GM19395 (cell line): ENCODE measurements around the gene CHAC1.
"Not testable (repeated sequence)": the region's sequence is repeated elsewhere in the genome, so short reads cannot be mapped to it uniquely, and the experiment has no call there.

Experiments
- ATAC-seq: cut with Tn5 transposase; IDR thresholded peaks from one replicate; pipeline ENCODE4 v1.9.1; 2021; ENCODE audit warnings: mild to moderate bottlenecking, moderate library complexity; ENCODE audit not compliant: unreplicated experiment

CHAC1 gene

DNA sequence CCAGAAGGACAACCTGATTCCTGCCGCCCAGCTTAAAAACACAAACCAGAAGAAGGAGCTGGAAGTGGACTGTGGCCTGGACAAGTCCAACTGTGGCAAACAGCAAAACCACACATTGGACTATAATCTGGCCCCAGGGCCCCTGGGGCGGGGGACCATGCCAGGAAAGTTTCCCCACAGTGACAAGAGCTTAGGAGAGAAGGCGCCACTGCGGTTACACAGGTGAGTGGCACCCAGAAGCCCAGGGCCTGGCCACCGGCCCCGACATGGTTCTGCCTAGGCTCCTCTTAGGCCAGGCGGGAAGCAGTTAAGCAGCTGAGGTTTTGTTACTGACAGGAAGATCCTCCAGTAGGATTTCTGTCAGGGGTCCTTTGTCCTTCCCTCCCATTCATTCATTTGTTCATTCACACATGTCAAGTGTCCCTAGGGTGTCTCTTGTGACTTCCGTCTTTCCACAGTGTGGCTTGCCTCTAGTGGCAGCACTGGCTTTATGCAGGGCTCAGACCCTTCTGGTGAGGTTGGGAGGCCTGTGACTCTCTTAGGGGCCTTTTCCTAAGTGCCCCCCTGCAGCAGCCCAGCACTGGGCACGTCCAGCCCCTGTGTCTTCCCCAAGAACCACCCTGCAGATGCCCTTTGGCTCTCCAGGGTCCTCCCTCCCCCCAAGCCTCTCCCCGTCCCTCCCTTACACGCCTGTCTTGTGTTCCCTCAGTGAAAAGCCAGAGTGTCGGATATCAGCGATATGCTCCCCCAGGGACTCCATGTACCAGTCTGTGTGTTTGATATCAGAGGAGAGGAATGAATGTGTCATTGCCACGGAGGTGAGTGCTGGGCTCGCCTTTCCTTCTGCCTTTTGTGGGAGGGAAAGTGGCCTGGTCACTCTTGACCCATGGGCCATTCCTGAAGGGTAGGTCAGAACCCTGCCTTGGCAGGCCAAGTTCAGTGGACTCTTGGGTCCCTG lies 16.3 kb upstream of the CHAC1 start:
- no peak for ATAC-seq

DNA sequence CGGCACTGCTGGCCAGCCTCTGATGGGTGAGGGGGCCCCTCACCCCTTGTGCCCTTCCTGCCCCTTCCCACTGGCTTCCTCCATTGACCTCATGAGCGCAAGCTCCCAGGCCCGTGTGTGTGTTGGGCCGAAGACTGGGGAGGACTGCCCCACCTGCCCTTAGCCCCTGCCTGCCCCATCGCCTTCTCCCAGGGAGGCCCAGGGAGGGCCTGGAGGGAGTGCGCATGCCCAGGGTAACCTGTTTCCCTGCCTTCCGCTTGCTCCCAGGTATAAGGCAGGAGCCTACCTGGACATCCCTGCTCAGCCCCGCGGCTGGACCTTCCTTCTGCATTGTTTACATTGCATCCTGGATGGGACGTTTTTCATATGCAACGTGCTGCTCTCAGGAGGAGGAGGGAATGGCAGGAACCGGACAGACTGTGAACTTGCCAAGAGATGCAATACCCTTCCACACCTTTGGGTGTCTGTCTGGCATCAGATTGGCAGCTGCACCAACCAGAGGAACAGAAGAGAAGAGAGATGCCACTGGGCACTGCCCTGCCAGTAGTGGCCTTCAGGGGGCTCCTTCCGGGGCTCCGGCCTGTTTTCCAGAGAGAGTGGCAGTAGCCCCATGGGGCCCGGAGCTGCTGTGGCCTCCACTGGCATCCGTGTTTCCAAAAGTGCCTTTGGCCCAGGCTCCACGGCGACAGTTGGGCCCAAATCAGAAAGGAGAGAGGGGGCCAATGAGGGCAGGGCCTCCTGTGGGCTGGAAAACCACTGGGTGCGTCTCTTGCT lies 15.3 kb upstream of the CHAC1 start:
- no peak for ATAC-seq

DNA sequence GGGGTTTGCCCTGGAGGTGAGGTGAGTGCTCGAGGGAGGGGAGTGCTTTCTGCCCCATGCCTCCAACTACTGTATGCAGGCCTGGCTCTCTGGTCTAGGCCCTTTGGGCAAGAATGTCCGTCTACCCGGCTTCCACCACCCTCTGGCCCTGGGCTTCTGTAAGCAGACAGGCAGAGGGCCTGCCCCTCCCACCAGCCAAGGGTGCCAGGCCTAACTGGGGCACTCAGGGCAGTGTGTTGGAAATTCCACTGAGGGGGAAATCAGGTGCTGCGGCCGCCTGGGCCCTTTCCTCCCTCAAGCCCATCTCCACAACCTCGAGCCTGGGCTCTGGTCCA lies 14.8 kb upstream of the CHAC1 start:
- ATAC-seq = no peak

DNA sequence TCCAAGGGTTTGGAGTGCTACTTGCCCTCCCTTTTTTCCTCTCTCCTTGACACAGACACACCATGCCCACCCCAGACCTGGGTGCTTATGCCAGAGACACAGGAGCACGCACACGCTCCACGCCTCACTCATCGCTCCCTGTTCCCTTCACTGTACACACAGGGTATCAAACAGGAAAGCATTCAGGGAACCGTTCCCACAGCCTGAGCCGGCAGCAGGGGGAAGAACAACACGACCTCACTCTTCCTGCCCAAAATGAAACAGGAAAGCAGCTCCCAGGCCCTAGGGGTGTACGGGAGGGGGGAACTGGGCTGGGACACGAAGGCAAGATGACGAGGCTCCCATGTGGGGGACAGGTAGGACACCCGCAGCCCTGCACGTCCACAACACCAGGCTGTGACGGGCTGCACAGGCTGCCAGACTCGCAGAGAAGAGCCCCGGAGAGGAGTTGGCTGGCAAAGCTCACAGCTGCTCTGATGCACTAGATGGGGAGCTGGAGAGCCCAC lies 12.9 kb upstream of the CHAC1 start:
- ATAC-seq = no peak

DNA sequence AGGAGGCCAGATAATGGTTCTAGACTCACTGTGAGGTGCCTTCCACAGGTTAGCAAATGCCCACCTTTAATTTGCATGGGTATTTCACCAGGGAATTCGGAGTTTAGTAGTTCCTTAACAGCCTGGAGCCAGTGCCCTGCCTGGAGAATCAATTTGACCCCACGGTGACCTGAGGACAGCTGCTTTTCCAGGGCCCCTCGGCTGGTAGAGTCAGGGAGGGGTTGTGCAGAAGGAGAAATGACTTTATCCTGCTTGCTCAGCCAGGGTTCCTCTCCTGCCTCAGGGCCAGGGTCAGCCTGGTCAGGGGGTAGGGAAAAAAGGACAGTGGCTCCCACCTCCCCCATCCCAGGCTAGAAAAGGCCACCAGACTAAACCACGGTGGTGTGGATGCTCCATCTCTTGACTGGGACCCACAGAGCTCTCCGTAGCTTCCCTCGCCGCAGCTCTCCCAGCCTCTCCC lies 12.2 kb upstream of the CHAC1 start:
- ATAC-seq = no peak

DNA sequence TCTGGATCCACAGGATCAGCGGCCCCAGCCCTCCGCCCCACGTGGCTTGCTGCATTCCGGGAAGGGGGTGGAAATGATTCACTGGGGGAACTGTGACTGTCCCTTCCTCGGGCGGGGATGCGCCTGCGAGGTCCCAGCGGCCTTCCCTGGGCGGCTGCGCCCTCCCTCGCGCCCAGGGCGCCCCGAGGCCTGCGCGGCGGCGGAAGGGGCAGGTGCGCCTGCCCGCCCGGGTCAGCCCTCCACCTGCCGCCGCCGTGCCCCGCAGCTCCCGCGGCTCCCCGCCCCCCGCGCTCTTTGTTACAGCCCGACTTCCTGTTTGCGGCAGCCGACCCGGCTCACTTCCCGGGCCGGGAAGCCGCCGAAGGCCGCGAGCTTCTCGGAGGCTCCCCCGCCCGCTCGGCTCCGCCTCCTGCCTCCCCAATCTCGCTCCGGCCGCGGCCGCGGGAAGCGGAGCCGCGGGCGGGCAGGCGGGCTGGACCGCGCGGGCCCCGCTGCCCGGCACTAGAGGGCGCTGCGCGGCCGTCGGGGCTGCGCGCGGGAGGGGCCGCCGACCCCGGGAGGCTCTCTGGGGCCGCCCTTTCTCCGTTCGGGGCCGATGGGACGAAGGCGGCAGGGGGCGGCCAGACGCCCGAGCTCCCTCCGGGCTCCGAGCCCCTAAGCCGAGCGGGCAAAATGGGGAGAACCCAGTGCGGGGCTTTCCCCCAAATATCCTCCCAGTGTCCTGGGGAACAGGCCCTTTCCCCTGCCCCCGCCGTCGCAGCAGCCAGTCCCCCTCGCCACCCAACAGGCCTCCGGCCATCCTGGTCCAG lies 11.5 kb upstream of the CHAC1 start:
- peak; percentile 62 for ATAC-seq

DNA sequence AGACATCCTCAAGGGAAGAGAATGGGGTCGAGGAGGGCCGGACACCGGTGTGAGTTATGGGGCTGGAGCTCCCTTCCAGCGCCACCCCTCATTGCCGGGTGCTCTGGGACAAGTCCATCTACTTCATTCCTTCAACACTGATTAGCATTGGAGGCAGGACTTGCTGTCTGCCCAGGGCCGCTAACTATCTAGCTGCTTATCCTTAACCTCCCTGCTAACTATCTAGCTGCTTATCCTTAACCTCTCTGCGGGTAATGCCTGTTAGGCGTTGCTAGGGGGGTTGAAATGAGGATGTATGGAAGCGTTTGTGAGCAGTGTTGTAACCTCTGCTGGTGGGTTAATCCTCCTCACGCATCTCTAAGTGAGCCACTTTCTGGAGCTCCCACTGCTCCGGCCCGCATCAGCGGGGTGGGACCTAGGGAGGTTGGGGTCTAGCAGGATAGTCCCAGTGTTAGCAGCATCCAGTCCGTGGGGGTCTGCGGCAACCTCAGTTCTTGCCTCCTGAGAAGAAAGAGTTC lies 10.9 kb upstream of the CHAC1 start:
- ATAC-seq = no peak

DNA sequence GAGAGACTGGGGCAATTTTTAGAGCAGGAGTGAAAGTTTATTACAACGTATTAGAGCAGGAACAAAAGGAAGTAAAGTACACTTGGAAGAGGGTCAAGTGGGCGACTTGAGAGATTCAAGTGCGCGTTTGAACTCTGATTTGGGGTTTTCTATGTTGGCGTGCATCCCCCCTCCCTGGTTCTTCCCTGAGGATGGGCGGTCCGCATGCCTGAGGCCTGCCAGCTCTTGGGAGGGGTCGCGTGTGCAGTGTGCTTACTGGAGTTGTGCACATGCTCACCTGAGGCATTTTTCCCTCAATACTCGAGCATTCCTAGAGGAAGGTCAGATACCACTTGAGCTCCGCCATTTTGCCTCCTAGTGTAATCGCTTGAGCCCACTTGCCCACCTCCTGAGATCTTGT lies 10.4 kb upstream of the CHAC1 start:
- no peak for ATAC-seq

DNA sequence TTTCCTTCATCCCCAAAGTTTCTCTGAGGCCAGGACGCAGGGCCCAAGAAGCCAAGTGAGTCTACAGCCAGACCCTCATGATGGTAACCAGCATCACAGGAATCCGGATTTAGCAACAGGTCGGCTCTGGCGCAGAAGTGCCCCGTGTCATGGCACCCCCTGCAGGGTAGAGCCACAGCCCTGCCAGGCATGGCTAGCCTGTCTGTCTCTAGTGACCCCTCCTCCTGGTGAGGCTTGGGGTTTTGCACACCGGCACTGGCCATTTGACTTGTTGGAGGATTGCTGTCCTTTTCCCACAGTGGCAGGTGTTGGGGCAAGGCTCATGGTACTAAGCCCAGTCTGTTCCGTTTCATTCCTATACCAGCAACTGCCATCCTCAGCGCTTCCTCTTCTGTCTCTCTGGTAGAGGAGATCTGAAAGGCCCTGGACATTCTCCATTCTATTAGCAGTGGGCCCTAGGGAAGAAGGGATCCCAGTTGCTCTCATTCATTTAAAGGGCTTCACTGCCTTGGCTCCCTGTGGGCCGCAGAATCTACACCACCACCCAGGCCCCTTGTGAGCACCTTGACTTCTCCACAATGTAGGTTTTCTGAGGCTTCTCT lies 9.4 kb upstream of the CHAC1 start:
- ATAC-seq = no peak

DNA sequence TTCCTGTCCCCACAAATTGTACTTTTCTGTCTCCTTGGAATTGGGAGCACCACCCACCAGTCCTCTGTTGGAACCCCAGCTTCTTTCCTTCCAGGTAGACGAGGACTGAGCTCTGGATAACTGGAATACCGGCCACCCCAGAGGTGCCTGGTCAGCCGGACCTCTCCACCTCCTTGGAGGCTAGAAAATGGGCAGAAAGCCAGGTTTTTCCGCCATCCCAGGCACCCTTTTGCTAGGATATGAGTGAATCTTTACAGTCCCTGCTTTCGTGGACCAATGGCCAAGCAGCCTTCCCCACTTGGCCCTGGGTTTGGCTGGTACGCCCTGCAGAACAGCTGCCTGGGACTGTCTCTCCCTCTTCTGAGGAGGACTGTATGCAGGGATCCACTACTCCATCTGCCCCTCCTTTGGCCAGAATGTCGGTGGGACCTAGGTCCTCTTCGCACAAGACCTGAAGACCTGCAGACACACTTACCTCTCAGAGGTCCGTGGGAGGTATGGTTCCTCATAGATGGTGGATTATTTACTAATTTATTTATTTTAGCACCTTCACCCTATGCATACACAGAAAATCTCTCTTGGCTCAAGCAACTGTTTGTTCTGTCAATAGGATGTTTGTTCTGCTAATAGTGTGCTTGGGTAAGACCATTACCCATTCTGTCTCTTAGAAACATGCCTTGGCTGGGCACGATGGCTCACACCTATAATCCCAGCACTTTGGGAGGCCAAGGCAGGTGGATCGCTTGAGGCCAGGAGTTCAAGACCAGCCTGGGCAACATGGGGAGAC lies 8.6 kb upstream of the CHAC1 start:
- no peak for ATAC-seq

DNA sequence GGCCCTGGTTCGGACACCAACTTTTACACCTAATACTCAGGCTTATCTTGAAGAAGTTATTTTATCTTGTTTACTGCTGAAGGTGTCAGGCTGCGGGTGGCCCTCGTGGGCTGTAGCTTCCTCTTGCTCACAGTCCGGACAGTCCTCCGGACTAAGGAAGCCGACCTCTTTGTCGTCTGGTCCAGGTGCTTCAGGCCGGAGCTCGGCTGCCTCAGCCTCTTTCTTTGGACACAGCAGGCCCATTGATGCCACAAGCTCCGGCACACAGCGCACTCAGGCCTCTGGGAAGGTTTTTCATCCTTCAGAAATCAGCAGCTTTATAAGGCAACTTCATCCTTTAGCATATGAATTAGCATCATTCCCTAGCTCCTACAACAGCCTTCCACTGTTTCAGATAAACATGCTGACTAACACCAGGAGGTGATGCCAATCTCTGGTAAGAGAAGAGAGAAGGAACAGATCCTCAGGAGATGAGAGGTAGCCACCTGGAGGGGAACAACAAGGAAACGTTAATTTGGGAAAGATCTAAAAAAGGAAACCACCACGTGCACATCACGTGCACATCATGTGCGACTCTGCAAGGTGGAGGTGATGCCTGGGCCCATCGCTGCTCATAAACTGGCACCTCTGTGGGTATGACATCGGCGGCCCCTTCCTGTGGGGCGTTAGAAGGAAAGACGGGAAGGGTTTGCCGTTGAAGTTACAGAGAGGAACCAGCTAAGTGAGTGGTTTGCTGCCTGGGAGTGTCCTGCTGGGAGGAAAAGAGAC lies 4.4 kb upstream of the CHAC1 start:
- ATAC-seq = no peak

DNA sequence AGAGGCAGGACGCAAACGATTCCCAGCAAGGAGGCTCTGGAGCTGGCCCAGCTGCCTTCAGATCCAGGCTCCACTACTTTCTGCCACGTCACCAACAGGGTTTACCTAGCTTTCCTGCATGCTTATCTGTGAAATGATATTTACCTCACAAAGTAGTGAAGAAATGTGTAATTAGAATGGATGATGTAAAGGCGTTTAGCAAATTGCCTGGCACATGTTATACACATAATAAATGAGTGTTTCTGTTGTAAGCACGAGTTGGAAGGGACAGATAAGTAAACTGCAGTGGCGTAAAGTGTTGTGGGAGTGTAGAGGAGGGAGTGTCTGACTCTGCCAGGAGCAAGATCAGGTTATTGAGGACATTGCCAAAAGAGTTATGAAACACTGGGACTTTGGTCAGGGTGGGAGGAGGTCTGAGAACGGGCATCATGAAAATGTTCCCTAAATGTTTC lies 3.5 kb upstream of the CHAC1 start:
- ATAC-seq = no peak

DNA sequence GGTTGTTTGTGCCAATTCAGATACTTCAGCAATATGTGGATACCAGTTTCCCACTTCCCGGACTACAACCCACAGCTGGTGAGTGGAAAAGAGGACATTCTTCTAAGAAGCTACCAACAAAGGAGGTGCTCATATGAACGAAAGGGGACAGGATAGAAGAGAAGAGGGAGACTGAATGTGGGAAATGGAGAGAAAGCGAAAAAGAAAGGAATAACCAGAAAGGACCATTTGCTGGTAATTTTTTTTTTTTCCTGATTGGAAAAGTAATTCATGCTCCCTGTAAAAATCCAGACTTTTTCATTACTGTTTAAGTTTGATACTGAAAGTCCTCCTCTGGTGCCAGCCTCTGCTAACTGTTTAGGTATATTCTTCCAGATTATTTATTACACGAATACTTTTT lies 1.5 kb upstream of the CHAC1 start:
- no peak for ATAC-seq

DNA sequence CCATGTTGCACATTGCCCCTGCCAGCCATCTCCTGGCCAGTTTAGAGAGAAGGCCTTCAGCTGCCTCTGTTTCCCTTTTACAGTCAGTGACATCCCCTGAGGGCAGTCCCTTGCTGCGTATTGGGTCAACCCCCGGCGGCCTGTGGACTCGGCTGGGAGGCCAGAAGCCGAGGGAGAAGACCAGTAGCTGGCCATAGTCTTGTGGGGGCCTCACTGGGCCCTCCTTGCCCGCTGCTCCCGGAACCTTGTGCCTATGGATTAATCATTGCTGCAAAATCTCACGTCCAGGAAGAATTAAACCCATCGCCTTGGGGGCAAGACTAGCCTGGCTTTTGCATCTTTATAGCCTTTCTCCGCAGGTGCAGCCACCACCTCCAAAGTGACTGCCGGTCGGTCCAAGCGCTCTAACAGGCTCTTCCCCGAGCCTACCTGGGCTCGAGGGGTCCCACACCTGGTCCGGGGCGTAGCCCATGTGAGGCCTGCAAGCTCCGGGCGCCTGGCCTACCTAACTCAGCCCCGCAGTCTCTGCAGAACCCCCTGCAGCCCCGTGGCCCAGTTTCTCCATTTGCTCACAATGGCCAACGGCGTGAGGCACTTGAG lies 870 bp upstream of the CHAC1 start:
- ATAC-seq = peak; percentile 6

DNA sequence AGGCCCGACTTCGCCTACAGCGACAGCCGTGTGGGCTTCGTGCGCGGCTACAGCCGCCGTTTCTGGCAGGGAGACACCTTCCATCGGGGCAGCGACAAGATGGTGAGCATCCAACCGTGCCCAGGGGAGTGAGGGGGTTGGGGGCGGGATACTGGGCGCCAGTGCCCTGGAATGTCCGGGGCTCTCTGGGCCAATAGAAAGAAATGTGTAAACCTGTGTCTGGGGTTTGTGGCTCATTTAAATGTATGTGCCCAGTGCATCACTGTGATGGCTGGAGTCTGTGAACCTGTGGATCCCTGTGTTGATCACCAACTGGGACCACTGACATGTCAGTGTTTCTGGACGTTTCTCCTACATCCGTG lies 423 bp downstream of the CHAC1 start:
- peak; percentile 2 for ATAC-seq

DNA sequence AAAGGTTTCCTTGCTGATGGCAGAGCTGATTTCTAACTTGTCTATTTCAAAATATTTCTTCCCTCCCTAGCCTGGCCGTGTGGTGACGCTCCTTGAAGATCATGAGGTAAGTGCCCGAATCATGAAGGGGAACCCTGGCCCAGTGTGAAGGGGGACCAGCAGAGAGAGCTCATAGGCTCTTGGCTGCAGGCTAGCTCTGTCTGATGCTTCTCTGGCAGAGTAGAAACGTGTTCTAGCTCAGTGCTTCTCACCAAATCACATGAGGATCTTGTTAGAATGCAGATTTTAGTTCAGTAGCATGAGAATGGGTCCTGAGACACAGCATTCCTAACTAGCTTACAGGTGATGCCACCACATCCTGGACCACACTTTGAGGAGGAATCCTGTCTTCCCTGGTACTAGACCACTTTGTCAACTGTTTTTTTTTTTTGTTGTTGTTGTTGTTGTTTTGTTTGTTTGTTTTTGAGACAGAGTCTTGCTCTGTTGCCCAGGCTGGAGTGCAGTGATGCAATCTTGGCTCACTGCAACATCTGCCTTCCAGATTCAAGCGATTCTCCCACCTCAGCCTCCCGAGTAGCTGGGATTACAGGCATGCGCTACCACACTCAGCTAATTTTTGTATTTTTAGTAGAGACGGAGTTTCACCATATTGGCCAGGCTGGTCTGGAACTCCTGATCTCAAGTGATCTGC lies 1.0 kb downstream of the CHAC1 start:
- not testable (repeated sequence) for ATAC-seq

DNA sequence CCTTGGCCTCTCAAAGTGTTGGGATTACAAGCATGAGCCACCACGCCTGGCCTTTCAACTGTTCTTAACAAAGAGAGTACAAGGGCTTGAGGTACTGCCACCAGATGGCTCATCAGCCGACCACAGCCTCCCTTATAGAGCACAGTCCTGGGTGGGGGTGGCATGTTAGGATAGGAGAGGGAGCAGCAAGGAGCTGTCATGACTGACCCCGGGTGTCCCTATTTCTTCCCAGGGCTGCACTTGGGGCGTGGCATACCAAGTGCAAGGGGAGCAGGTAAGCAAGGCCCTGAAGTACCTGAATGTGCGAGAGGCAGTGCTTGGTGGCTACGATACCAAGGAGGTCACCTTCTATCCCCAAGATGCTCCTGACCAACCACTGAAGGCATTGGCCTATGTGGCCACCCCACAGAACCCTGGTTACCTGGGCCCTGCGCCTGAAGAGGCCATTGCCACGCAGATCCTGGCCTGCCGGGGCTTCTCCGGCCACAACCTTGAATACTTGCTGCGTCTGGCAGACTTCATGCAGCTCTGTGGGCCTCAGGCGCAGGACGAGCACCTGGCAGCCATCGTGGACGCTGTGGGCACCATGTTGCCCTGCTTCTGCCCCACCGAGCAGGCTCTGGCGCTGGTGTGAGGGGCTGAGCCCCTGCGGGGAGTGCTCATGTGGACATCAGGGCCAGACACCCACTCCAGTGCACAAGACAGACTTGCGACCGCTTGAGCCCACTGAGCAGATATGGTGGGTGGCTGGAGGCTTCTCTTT lies 2.1 kb downstream of the CHAC1 start:
- no peak for ATAC-seq
